Transverse colon (tissue), 4 donors: ENCODE measurements around the gene ATP1A4. TPM values are rescaled to one million over a fixed set of nuclear protein-coding genes. Genes with fewer than 3 reads are reported as not detected.

ENCODE experiments used
- DNase-seq: peaks from one replicate; pipeline ENCODE4 v3.0.0-alpha.2; 2019
- H3K27ac ChIP-seq, 4 donors: fragments of 200-600 bp; sonication (generic); 2 replicates each; pipeline ENCODE4 v1.5.1; 2016 to 2018; ENCODE audit warnings: inconsistent platforms in 4 of 4
- H3K27me3 ChIP-seq: fragments of 200-600 bp; sonication (generic); 2 replicates; pipeline ENCODE4 v1.5.1; 2017; ENCODE audit warnings: inconsistent platforms
- H3K36me3 ChIP-seq, 4 donors: fragments of 200-600 bp; sonication (generic); 2 replicates each; pipeline ENCODE4 v1.5.1; 2017 to 2019; ENCODE audit warnings: inconsistent platforms in 4 of 4
- H3K4me1 ChIP-seq, 4 donors: fragments of 200-600 bp; sonication (generic); 2 replicates each; pipeline ENCODE4 v1.5.1; 2017 to 2020; ENCODE audit warnings: inconsistent platforms in 4 of 4
- H3K4me3 ChIP-seq, 4 donors: fragments of 200-600 bp; sonication (generic); 1 replicate in 1 of 4; 2 replicates in 3 of 4; pipeline versions ENCODE4 v1.5.1 to v1.6.1; 2017 to 2019; ENCODE audit warnings: inconsistent platforms in 4 of 4
- H3K9me3 ChIP-seq, 2 donors: fragments of 200-600 bp; sonication (generic); 2 replicates each; pipeline ENCODE4 v1.5.1; 2017 to 2019; ENCODE audit warnings: inconsistent platforms in 2 of 2
- EP300 ChIP-seq: sonication (generic); formaldehyde crosslinking; IDR thresholded peaks from one replicate; pipeline ENCODE4 v1.6.1; 2017; ENCODE audit warnings: antibody characterized with exemption, low read depth
- POLR2A ChIP-seq: fragments of 450-650 bp; IDR thresholded peaks from one replicate; pipeline ENCODE4 v1.6.1; 2016; ENCODE audit warnings: antibody characterized with exemption, mild to moderate bottlenecking, moderate library complexity
- POLR2AphosphoS5 ChIP-seq, 3 donors: sonication (generic); formaldehyde crosslinking; IDR thresholded peaks; one replicate each; pipeline ENCODE4 v1.6.1; 2016; ENCODE audit warnings: antibody characterized with exemption in 3 of 3
- WGBS, 2 donors: methylation state at CpG; one replicate each; pipeline ENCODE4 v1.1.5; 2018; ENCODE audit warnings: low coverage in 1 of 2; 5-methylcytosine and 5-hydroxymethylcytosine counted together
- in situ Hi-C, 4 donors: fragments of 200-750 bp; cut with MboI; loops; one replicate each; pipeline versions ENCODE4 v1.15.0 to v1.15.1; 2017; ENCODE audit warnings: low sequenced_read_pairs in 3 of 4, low pct_ligation_motif_present in 1 of 4, low pct_unique_long_range_greater_than_20kb in 1 of 4
- intact Hi-C: fragments of 100-400 bp; cut with DNase I; formaldehyde crosslinking; loops from one replicate; pipeline ENCODE4 v1.15.1; 2023; ENCODE audit warnings: low total_unique reads
- total RNA-seq, 4 donors: library from RNA; depleted of rRNA; stranded (reverse); fragments of >200 nt; gene quantifications; one replicate each; pipeline ENCODE4 v1.1.0, GENCODE V29; 2016
- TF ChIP-seq, protein P1 (sequence below), 5 experiments: fragments of 200-600 bp in 3 of 5; fragments of 450-650 bp in 2 of 5; sonication (generic) in 3 of 5; IDR thresholded peaks; 1 replicate in 2 of 5; 2 replicates in 3 of 5; pipeline ENCODE4 v1.5.1; 2016 to 2017; ENCODE audit warnings: antibody characterized with exemption in 5 of 5, inconsistent platforms in 3 of 5, mild to moderate bottlenecking in 2 of 5, moderate library complexity in 1 of 5

ATP1A4 gene
- total RNA-seq, 4 donors from 2014 or later, result 0.20 TPM; not detected in 3

DNA sequence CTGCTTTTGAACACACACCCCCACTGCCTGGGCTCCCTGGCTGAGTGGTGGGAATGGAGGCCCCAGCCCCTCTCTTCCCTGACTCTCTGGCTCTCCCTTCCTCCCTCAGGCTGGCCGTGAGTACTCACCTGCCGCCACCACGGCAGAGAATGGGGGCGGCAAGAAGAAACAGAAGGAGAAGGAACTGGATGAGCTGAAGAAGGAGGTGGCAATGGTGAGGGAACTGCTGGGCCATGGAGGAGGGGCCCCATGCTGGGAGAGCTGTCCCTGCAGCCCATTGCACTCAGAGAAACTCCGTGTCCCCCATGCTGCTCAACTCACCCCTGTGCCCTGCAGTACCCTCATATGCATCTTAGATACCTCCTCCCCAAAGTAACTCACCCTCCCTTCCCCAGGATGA is 30.6 kb upstream of the ATP1A4 start:
- H3K27ac ChIP-seq, result no peak overlapping the region
- intact Hi-C loops, result no loop called here
- no peaks in the 10 kb centered on the region for H3K9me3 ChIP-seq
- H3K36me3 ChIP-seq, result no peaks in the 10 kb centered on the region
- TF ChIP-seq, protein P1, sequence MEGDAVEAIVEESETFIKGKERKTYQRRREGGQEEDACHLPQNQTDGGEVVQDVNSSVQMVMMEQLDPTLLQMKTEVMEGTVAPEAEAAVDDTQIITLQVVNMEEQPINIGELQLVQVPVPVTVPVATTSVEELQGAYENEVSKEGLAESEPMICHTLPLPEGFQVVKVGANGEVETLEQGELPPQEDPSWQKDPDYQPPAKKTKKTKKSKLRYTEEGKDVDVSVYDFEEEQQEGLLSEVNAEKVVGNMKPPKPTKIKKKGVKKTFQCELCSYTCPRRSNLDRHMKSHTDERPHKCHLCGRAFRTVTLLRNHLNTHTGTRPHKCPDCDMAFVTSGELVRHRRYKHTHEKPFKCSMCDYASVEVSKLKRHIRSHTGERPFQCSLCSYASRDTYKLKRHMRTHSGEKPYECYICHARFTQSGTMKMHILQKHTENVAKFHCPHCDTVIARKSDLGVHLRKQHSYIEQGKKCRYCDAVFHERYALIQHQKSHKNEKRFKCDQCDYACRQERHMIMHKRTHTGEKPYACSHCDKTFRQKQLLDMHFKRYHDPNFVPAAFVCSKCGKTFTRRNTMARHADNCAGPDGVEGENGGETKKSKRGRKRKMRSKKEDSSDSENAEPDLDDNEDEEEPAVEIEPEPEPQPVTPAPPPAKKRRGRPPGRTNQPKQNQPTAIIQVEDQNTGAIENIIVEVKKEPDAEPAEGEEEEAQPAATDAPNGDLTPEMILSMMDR (IDR thresholded peaks at IDR 0.05), result no peak
- TF ChIP-seq EP300, result no peak
- no peak for TF ChIP-seq POLR2AphosphoS5 (IDR thresholded peaks at IDR 0.05)
- no peak for TF ChIP-seq POLR2A
- no peak overlapping the region for H3K4me3 ChIP-seq
- no peaks in the 10 kb centered on the region for H3K27me3 ChIP-seq
- H3K4me1 ChIP-seq, result peaks cover 0 to 11% (median 6%) of the 10 kb centered on the region in 4 donors
- in situ Hi-C loops, result no loop called here
- WGBS, 2 donors, result 90% methylated on average over 5 of the region's 5 CpGs; no CpG with 5 or more reads in 1 of the 2 donors
- DNase-seq, result no peak

DNA sequence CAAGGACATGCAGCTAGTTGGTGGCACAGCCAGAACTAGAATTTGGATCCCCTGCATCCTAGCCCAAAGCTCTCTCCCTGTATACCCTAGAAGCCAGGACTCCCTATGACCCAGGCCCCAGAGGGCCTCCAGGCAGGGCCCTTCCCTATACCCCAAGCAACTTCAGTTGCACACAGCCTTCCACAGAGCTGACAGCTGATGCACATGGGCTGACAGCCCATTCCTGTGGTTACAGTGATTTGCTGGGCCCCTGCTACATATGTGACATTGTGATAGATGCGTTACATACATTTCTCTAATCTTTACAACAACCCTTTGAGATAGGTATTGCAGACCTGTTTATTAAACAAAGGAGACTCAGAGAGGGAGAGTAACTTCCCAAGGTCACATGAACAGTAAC is 30.0 kb upstream of the ATP1A4 start:
- no peak for TF ChIP-seq EP300
- TF ChIP-seq, protein P1 (IDR thresholded peaks at IDR 0.05), result no peak
- no peak for TF ChIP-seq POLR2AphosphoS5 (IDR thresholded peaks at IDR 0.05)
- TF ChIP-seq POLR2A, result no peak

DNA sequence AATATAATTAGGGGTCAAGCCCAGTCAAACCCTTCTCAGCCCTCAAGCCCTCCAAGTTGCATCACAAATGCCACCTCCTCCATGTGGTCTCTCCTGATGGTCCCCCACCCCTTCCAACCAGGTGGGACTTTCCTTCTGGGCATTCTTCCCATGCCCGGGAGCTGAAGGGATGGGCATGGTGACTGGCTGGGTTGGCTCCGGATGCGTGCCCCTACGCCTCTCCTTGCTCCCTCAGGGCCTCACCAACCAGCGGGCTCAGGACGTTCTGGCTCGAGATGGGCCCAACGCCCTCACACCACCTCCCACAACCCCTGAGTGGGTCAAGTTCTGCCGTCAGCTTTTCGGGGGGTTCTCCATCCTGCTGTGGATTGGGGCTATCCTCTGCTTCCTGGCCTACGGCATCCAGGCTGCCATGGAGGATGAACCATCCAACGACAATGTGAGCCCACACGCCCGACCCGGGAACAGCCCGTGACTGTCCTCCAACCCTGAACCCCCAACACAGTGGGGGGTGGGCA is 28.4 kb upstream of the ATP1A4 start:
- in situ Hi-C loops, result no loop called here
- no peak overlapping the region for H3K27ac ChIP-seq
- H3K36me3 ChIP-seq, result no peaks in the 10 kb centered on the region
- DNase-seq, result no peak
- no peak overlapping the region for H3K4me3 ChIP-seq
- TF ChIP-seq POLR2A, result no peak
- TF ChIP-seq, protein P1 (IDR thresholded peaks at IDR 0.05), result no peak
- TF ChIP-seq EP300, result no peak
- no peak for TF ChIP-seq POLR2AphosphoS5 (IDR thresholded peaks at IDR 0.05)
- no peaks in the 10 kb centered on the region for H3K9me3 ChIP-seq
- peaks cover 0 to 14% (median 8%) of the 10 kb centered on the region in 4 donors for H3K4me1 ChIP-seq
- WGBS, 2 donors, result 80% methylated on average over 11 of the region's 16 CpGs; no CpG with 5 or more reads in 1 of the 2 donors
- no peaks in the 10 kb centered on the region for H3K27me3 ChIP-seq
- intact Hi-C loops, result no loop called here

More for the DNA sequence above, 30.0 kb upstream of the ATP1A4 start:
- Histone ChIP-seq H3K36me3 (no peaks in the 10 kb centered on the region), H3K4me3 (no peak overlapping the region), H3K4me1 (peaks cover 0 to 11% (median 6%) of the 10 kb centered on the region in 4 donors), H3K27me3 (no peaks in the 10 kb centered on the region), H3K27ac (no peak overlapping the region), H3K9me3 (no peaks in the 10 kb centered on the region)
- intact Hi-C loops, result no loop called here
- in situ Hi-C loops, result no loop called here
- no peak for DNase-seq
- 89% methylated on average over 1 of the region's 1 CpG; no CpG with 5 or more reads in 1 of the 2 donors for WGBS, 2 donors

DNA sequence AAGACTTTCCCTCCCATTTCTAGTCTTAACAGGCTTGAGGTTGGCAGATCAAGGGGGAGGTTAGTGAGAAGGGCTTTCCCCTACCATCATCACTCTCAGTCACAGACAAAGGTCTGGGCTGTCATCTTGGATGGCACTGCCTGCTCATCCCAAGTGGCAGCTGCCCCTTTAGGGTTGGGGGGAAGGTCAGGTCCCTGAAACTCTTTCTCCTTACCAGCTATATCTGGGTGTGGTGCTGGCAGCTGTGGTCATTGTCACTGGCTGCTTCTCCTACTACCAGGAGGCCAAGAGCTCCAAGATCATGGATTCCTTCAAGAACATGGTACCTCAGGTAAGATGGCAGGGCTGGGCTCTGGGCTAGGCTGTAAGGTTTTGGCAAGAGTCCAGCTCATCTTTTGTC is 27.7 kb upstream of the ATP1A4 start:
- DNase-seq, result no peak
- intact Hi-C loops, result no loop called here
- peaks cover 0 to 13% (median 5%) of the 10 kb centered on the region in 4 donors for H3K4me1 ChIP-seq
- TF ChIP-seq POLR2A (no peak), POLR2AphosphoS5 (IDR thresholded peaks at IDR 0.05) (no peak), EP300 (no peak)
- TF ChIP-seq, protein P1 (IDR thresholded peaks at IDR 0.05), result no peak
- no peak overlapping the region for H3K4me3 ChIP-seq
- H3K36me3 ChIP-seq, result no peaks in the 10 kb centered on the region
- no peaks in the 10 kb centered on the region for H3K9me3 ChIP-seq
- no peak overlapping the region for H3K27ac ChIP-seq
- no peaks in the 10 kb centered on the region for H3K27me3 ChIP-seq
- in situ Hi-C loops, result no loop called here
